Neural cell (in vitro differentiated cells): Measurements from ENCODE around the gene DNM3. TPM values are rescaled to one million over a fixed set of nuclear protein-coding genes. Genes with fewer than 3 reads are reported as not detected.

Experiments
- H2AFZ ChIP-seq: fragments of 200-600, 300-800 bp; sonication (generic), shearing (Covaris generic); 2 replicates; pipeline ENCODE4 v1.6.0; 2014; ENCODE audit warnings: low read depth, mild to moderate bottlenecking, antibody characterized with exemption, low read length, moderate library complexity
- H3F3A ChIP-seq: fragments of 200-600 bp; shearing (Covaris generic); 2 replicates; pipeline ENCODE4 v1.6.1; 2016; ENCODE audit warnings: mild to moderate bottlenecking, moderate library complexity, mixed read lengths, antibody characterized with exemption, low read length; ENCODE audit not compliant: insufficient read depth, poor library complexity, severe bottlenecking
- H3K27ac ChIP-seq: fragments of 200-600, 300-800 bp; sonication (generic), shearing (Covaris generic); 2 replicates; pipeline ENCODE4 v1.5.1; 2014; ENCODE audit warnings: mild to moderate bottlenecking, low read length, moderate library complexity
- H3K27me3 ChIP-seq: fragments of 300-800, 200-600 bp; sonication (generic), shearing (Covaris generic); 2 replicates; pipeline ENCODE4 v1.6.0; 2014; ENCODE audit warnings: mild to moderate bottlenecking, low read depth, low read length, moderate library complexity; ENCODE audit not compliant: insufficient read depth
- H3K36me3 ChIP-seq: fragments of 300-800, 200-600 bp; sonication (generic), shearing (Covaris generic); 2 replicates; pipeline ENCODE4 v1.5.1; 2014; ENCODE audit warnings: mild to moderate bottlenecking, antibody characterized with exemption, low read length, moderate library complexity; ENCODE audit not compliant: insufficient read depth
- H3K4me2 ChIP-seq: fragments of 300-800, 200-600 bp; sonication (generic), shearing (Covaris generic); 2 replicates; pipeline ENCODE4 v1.6.0; 2014; ENCODE audit warnings: mild to moderate bottlenecking, low read length
- H3K4me3 ChIP-seq: fragments of 300-800, 200-600 bp; sonication (generic), shearing (Covaris generic); 2 replicates; pipeline ENCODE4 v1.5.1; 2014; ENCODE audit warnings: mild to moderate bottlenecking, low read length, moderate library complexity
- H3K79me2 ChIP-seq: fragments of 200-600 bp; shearing (Covaris generic); replicated peaks from 2 replicates; pipeline ENCODE4 v1.6.0; 2014; ENCODE audit warnings: mild to moderate bottlenecking, low read length, moderate library complexity; ENCODE audit not compliant: insufficient read depth
- H3K9ac ChIP-seq: fragments of 300-800, 200-600 bp; sonication (generic), shearing (Covaris generic); 2 replicates; pipeline ENCODE4 v1.6.1; 2016; ENCODE audit warnings: mild to moderate bottlenecking, low read length, mixed read lengths
- H3K9me2 ChIP-seq: fragments of 200-600 bp; shearing (Covaris generic); 2 replicates; pipeline ENCODE4 v1.6.1; 2016; ENCODE audit warnings: mild to moderate bottlenecking, low read length, mixed read lengths; ENCODE audit not compliant: insufficient read depth
- H3K9me3 ChIP-seq: fragments of 200-600, 300-800 bp; sonication (generic), shearing (Covaris generic); 2 replicates; pipeline ENCODE4 v1.6.1; 2016; ENCODE audit warnings: mild to moderate bottlenecking, mixed run types, low read length, moderate library complexity, mixed read lengths
- H4K20me1 ChIP-seq: fragments of 200-600 bp; shearing (Covaris generic); 2 replicates; pipeline ENCODE4 v1.6.1; 2016; ENCODE audit warnings: mild to moderate bottlenecking, mixed run types; ENCODE audit not compliant: insufficient read depth
- CTCF ChIP-seq: fragments of 450-650 bp; IDR thresholded peaks from 2 replicates; pipeline ENCODE4 v1.5.1; 2014; ENCODE audit warnings: antibody characterized with exemption, mild to moderate bottlenecking, moderate library complexity; ENCODE audit not compliant: poor library complexity, severe bottlenecking
- EP300 ChIP-seq: fragments of 450-650 bp; conservative IDR thresholded peaks from 2 replicates; pipeline ENCODE4 v1.6.1; 2014; ENCODE audit warnings: antibody characterized with exemption, mild to moderate bottlenecking, moderate library complexity; ENCODE audit not compliant: poor library complexity, severe bottlenecking
- EZH2 ChIP-seq: fragments of 200-600, 300-800 bp; shearing (Covaris generic), sonication (generic); IDR thresholded peaks from 2 replicates; pipeline ENCODE4 v1.6.1; 2014; ENCODE audit warnings: antibody characterized with exemption, low read length, borderline replicate concordance, mild to moderate bottlenecking; ENCODE audit not compliant: insufficient read depth, poor library complexity, severe bottlenecking
- MXI1 ChIP-seq: fragments of 450-650 bp; conservative IDR thresholded peaks from 2 replicates; pipeline ENCODE4 v1.6.1; 2014; ENCODE audit warnings: antibody characterized with exemption, mild to moderate bottlenecking; ENCODE audit not compliant: poor library complexity, severe bottlenecking
- POLR2AphosphoS5 ChIP-seq: IDR thresholded peaks from 2 replicates; pipeline ENCODE4 v1.6.1; 2012
- RAD21 ChIP-seq: fragments of 450-650 bp; conservative IDR thresholded peaks from 2 replicates; pipeline ENCODE4 v1.6.1; 2014; ENCODE audit warnings: antibody characterized with exemption, mild to moderate bottlenecking, moderate library complexity
- SMC3 ChIP-seq: fragments of 450-650 bp; conservative IDR thresholded peaks from 2 replicates; pipeline ENCODE4 v1.6.1; 2014; ENCODE audit warnings: antibody characterized with exemption, mild to moderate bottlenecking, moderate library complexity; ENCODE audit not compliant: poor library complexity
- TAF1 ChIP-seq: IDR thresholded peaks from 2 replicates; pipeline ENCODE4 v1.6.1; 2012; ENCODE audit warnings: low read depth
- polyA plus RNA-seq: library from polyadenylated mRNA; depleted of rRNA; stranded (reverse); fragments of >200 nt; gene quantifications from 2 replicates; pipeline ENCODE4 v1.2.3, GENCODE V29; 2014
- TF ChIP-seq, protein P1 (sequence below): IDR thresholded peaks from 2 replicates; pipeline ENCODE4 v1.6.1; 2012; ENCODE audit warnings: borderline replicate concordance

DNM3 gene
- polyA plus RNA-seq, 1 donor from 2014 or later, result 37.1 TPM

GRCh38 chr1:172109359-172109758 lies 268.1 kb downstream of the DNM3 start:
- no peaks in the 10 kb centered on the region for H3F3A ChIP-seq
- no peak overlapping the region for H3K27ac ChIP-seq
- H3K9ac ChIP-seq, result no peak overlapping the region
- H3K9me2 ChIP-seq, result no peaks in the 10 kb centered on the region
- H3K4me3 ChIP-seq, result no peak overlapping the region
- no peak overlapping the region for H3K4me2 ChIP-seq
- no peaks in the 10 kb centered on the region for H3K36me3 ChIP-seq
- TF ChIP-seq MXI1 (no peak), TAF1 (no peak), POLR2AphosphoS5 (no peak), CTCF (no peak), EP300 (no peak)
- H2AFZ ChIP-seq, result no peak overlapping the region
- no peaks in the 10 kb centered on the region for H3K9me3 ChIP-seq
- H4K20me1 ChIP-seq, result no peaks in the 10 kb centered on the region
- no peaks in the 10 kb centered on the region for H3K79me2 ChIP-seq
- H3K27me3 ChIP-seq, result no peaks in the 10 kb centered on the region

- no peaks in the 10 kb centered on the region for H3K27me3 ChIP-seq
- no peaks in the 10 kb centered on the region for H3K36me3 ChIP-seq
- no peak overlapping the region for H3K9ac ChIP-seq
- H4K20me1 ChIP-seq, result no peaks in the 10 kb centered on the region
- H3F3A ChIP-seq, result no peaks in the 10 kb centered on the region
- no peak overlapping the region for H3K4me3 ChIP-seq
- H3K4me2 ChIP-seq, result no peak overlapping the region
- no peak overlapping the region for H2AFZ ChIP-seq
- no peaks in the 10 kb centered on the region for H3K9me3 ChIP-seq
- no peak for TF ChIP-seq EP300
- no peak for TF ChIP-seq TAF1
- TF ChIP-seq SMC3, result no peak
- TF ChIP-seq, protein P1, sequence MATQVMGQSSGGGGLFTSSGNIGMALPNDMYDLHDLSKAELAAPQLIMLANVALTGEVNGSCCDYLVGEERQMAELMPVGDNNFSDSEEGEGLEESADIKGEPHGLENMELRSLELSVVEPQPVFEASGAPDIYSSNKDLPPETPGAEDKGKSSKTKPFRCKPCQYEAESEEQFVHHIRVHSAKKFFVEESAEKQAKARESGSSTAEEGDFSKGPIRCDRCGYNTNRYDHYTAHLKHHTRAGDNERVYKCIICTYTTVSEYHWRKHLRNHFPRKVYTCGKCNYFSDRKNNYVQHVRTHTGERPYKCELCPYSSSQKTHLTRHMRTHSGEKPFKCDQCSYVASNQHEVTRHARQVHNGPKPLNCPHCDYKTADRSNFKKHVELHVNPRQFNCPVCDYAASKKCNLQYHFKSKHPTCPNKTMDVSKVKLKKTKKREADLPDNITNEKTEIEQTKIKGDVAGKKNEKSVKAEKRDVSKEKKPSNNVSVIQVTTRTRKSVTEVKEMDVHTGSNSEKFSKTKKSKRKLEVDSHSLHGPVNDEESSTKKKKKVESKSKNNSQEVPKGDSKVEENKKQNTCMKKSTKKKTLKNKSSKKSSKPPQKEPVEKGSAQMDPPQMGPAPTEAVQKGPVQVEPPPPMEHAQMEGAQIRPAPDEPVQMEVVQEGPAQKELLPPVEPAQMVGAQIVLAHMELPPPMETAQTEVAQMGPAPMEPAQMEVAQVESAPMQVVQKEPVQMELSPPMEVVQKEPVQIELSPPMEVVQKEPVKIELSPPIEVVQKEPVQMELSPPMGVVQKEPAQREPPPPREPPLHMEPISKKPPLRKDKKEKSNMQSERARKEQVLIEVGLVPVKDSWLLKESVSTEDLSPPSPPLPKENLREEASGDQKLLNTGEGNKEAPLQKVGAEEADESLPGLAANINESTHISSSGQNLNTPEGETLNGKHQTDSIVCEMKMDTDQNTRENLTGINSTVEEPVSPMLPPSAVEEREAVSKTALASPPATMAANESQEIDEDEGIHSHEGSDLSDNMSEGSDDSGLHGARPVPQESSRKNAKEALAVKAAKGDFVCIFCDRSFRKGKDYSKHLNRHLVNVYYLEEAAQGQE, result no peak
- no peak for TF ChIP-seq CTCF
- no peak for TF ChIP-seq RAD21
- TF ChIP-seq POLR2AphosphoS5, result no peak
- no peak for TF ChIP-seq MXI1
- no peak for TF ChIP-seq EZH2
- no peaks in the 10 kb centered on the region for H3K79me2 ChIP-seq
- H3K9me2 ChIP-seq, result no peaks in the 10 kb centered on the region
- H3K27ac ChIP-seq, result no peak overlapping the region
These were observed 271.3 kb downstream of the DNM3 start for GRCh38 chr1:172112576-172112975.
